ENCODE results near the gene ATP13A2. TPM values are rescaled to one million over a fixed set of nuclear protein-coding genes. Genes with fewer than 3 reads are reported as not detected.

Gene ATP13A2
- total RNA-seq, 1 donor from 2014 or later = 77.1 TPM

GRCh38 chr1:17028662-17029188 is 17.0 kb upstream of the ATP13A2 start:
- no peak for DNase-seq (ENCODE audit: low read depth)

GRCh38 chr1:17027900-17028299 is 16.2 kb upstream of the ATP13A2 start:
- DNase-seq (ENCODE audit: low read depth) = no peak

DNA sequence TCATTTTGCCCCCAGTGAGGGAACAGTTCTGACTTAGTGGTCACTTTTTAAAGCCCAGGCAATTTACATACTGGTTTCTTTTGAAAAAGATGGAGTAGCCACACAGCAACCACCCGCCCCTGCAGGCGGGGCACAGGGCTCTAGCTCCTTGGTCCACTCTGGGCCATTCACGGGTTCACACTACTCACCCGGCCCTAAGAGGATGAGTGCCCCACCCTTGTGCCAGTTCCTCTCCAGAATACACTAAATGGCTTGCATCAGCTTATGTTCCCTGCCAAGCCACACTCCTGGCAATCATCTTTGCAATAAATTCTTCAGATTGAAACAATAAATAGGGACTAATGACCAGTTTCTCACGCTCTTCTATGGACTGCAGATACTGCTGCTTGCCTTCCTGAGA is 15.7 kb upstream of the ATP13A2 start:
- DNase-seq (ENCODE audit: low read depth) = no peak

GRCh38 chr1:17024721-17025120 is 13.0 kb upstream of the ATP13A2 start:
- no peak for DNase-seq (ENCODE audit: low read depth)

- no peak for DNase-seq (ENCODE audit: low read depth)
These were observed 11.8 kb upstream of the ATP13A2 start for GRCh38 chr1:17023573-17023972.

GRCh38 chr1:17023102-17023501 is 11.4 kb upstream of the ATP13A2 start:
- no peak for DNase-seq (ENCODE audit: low read depth)

GRCh38 chr1:17021896-17022295 is 10.2 kb upstream of the ATP13A2 start:
- no peak for DNase-seq (ENCODE audit: low read depth)

- no peak for DNase-seq (ENCODE audit: low read depth)
These were observed 8.8 kb upstream of the ATP13A2 start for GRCh38 chr1:17020502-17020901.

DNA sequence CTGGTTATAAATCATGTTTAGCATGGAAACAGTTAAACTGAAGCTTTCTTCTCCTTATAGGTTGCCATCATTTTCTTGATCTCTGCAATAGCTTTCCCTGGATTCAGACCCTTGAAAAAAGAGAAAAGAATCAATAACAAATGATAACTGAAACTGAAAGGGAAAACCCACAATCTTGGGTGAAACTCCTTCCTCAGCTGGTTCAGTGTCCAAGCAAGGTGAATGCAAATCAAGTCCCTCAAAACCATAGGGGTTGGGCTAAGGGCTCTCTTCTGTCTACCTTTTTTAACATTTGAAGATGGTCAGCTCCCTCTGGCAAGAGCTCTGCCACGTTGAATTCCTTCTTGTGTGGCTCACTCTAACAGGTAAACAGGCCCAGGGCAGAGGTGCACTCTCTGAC is 7.1 kb upstream of the ATP13A2 start:
- no peak for DNase-seq (ENCODE audit: low read depth)

DNA sequence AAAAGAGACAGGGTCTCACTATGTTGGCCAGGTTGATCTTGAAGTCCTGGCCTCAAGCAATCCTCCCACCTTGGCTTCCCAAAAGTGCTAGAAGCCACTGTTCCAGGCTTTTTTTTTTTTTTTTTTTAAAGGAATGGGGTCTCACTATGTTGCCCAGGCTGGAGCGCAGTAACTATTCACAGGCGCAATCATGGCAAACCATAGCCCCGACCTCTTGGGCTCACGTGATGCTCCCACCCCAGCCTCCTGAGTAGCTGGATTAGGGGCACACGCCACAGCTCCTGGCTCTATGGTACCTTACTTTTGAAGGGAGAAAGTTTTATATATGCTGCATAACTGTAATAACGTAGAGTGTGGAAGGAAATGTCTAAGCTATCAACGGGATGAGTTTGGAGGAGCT is 5.7 kb upstream of the ATP13A2 start:
- no peak for DNase-seq (ENCODE audit: low read depth)

- peak; percentile 80 for DNase-seq (ENCODE audit: low read depth)
These were observed 4.6 kb upstream of the ATP13A2 start for GRCh38 chr1:17016317-17016661.

DNA sequence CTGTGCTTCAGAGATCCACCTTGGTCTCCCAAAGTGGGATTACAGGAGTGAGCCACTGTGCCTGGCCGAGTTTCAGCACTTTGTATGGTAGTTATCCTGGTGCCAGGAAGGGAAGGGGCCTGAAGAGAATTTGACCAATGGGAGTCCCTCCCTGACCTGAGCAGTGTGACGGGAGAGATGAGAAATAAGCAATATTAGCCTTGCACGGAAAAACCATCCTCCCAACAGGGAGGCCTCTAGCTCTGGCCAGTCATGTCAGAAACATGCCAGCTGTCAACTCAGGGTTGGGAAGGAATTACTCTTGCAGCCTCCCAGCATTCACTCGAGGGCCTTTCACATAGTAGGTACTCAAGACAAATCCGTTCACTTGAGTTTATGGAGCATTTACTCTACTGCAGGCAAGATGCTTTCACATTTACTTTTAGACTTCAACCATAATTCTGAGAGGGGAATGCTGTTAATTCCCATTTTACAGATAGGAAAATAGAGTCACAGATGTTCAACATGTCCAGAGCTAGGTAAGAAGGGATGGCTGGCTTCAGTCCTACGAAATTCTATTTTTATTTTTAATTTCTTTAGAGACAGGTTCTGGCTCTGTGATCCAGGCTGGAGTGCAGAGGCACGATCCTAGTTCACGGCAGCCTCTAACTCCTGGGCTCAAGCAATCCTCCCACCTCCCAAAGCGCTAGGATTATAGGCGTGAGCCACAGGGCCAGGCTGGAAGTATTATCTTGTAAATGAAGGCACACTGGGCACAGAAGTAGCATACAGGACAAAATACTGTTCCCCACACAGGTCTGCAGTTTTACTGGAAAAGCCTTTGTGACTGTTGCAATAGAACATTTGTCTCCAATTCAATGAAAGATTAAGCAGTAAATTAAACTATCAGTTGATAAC is 3.2 kb upstream of the ATP13A2 start:
- DNase-seq (ENCODE audit: low read depth) = no peak

DNA sequence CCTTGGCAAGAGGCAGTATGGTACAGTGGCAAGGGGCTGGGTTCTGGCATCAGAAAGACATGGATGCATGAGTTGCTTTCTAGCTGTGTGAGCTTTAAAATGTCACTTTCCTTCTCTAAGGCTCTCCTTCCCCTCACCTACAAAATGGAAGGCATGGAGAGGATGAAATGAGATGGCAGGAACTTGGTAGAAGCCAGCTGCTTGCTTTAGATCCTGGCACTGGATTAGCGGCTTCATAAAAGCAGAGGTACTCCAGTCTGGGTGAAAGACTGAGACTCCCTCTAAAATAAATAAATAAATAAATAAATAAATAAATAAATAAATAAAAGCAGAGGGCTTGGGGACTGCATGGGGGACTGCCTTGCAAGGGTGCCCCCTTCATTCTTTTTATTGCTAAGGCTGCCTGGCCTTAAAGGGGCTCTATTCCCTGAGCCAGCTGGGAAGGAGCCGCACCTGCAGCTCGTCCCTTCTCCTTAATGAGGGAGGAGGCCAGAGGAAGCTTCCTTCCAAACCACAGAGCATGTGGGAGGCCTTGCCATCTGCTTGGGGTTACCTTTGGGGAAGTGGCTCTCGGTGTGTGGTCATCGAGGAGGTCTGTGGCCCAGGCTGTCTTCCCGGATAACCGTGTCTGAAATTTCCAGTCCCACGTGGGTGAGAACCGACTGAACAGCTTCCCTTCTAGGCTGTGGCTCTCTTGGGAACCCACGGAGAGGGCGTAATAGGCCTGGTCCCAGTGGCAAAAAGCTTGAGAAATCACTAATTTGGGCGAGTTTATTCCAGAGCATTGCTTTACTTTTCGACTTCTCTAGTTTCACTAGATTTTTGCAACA is 2.0 kb upstream of the ATP13A2 start:
- no peak for DNase-seq (ENCODE audit: low read depth)

GRCh38 chr1:17012775-17013490 is 1.2 kb upstream of the ATP13A2 start:
- DNase-seq (ENCODE audit: low read depth) = no peak

- DNase-seq (ENCODE audit: low read depth) = no peak
These were observed 663 bp downstream of the ATP13A2 start for GRCh38 chr1:17011092-17011438.

DNA sequence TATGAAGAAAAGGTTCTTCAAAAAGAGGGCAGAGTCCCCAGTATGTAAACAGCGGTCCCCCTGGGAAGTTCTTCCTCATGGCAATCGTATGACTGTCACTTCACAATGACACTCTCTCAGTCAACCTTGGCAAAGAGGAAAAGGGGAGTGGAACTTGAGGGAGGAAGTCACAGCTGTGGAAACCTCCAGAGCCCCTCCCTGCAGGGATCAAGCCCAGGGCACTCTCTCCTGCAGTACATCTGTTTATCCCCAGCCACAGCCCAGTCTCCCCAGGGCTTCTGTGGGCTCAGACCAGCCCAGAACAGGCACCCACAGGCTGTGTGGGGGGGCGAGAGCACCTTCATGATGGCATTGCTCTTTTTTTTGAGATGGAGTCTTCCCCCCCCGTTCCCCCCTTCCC is 2.0 kb downstream of the ATP13A2 start:
- no peak for DNase-seq (ENCODE audit: low read depth)

- DNase-seq (ENCODE audit: low read depth) = no peak
These were observed 3.4 kb downstream of the ATP13A2 start for GRCh38 chr1:17008208-17008855.

DNA sequence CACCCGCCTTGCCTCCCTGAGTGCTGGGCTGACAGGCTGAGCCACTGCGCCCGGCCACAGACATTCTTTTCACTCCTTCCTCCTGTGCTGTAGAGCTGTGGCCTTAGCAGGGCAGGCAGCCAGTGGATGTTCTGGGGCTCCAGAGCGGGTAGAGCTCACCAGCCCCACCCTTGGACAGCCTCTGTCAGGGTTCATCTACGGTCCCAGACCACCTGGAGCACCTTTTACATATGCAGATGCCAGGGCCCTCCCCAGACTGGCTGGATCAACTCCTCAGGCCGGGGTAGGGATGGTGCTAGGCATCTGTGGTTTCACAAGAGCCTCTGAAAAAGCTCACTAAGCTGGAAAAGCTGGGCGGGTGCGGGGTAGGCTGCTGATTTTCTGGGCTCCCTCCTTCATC is 4.6 kb downstream of the ATP13A2 start:
- DNase-seq (ENCODE audit: low read depth) = no peak

GRCh38 chr1:17005365-17005740 is 6.4 kb downstream of the ATP13A2 start:
- DNase-seq (ENCODE audit: low read depth) = no peak

DNA sequence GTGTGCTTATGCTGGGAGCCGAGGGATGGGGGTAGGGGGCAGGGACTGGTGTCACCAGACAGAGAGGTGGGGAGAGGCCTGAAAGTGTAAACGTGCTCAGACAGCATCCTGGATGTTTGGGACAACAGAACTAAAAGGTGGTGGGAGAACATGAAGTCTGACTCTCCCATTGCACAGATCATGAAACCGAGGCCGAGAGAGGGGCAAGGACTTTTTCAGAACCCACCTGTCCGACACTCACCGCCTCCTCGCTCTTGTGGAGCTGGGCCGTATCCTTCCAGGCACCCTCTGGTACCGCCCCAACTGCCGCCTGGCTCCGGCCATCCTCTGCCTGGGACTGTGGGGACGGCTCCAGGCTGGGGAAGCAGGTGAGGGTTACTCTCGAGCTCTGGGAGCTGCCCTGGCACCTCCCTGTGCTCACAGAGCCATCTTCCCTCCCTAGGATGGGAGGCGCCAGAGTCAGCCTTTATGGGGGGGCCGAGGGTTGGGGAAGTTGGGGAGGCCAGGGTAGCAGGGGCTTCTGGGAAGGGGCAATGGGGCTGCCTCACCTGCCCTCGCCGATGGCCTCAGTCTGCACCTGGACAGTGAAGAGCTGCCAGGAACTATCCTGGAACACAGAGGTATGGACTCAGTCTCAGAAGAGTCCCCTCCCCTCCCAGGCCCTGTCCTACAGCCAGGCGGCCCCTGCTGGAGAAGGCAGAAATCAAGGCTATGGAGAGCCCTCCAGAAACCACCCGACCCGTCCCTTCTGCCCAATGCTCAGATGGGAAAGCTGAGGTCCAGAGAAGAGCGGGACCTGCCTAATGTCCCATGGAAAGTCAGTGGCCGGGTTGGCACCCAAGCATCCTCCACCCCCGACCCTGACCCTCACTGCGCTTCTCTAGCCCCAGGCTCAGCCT is 7.0 kb downstream of the ATP13A2 start:
- no peak for DNase-seq (ENCODE audit: low read depth)

DNA sequence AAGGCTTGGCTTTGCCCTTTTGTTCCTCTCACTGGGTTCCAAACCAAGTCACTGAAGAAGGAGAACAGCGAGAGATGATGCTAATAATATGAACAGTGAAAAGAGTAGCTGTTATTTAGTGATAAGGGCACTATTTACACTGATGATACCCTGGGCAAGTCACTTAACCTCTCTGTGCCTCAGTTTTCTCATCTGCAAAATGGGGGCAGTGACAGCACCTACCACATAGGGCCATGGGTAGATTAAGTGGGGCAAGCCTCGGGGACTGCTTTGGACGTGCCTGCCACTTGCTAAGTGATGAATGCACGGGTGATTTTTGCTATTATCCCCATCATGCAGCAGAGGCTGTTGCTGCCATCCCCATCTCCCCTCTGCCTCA is 9.2 kb downstream of the ATP13A2 start:
- no peak for DNase-seq (ENCODE audit: low read depth)
